DOHH2 (cell line): ENCODE measurements around the gene PC.

ENCODE experiments used
- CTCF ChIP-seq: fragments of 200-600 bp; sonication (generic); IDR thresholded peaks from one replicate; pipeline ENCODE4 v1.5.1; 2014; ENCODE audit warnings: antibody characterized with exemption, mild to moderate bottlenecking, low read depth, low read length; ENCODE audit not compliant: poor library complexity, severe bottlenecking
- EZH2phosphoT487 ChIP-seq: fragments of 200-600 bp; sonication (generic); IDR thresholded peaks from 2 replicates; pipeline ENCODE4 v1.6.1; 2017; ENCODE audit warnings: borderline replicate concordance, mild to moderate bottlenecking, antibody characterized with exemption, low read length, moderate library complexity, mixed read lengths

- TF ChIP-seq CTCF (no peak), EZH2phosphoT487 (no peak)
Observed at GRCh38 chr11:66815646-66816045, 142.5 kb downstream of the PC start.
